ENCODE data around the gene GSX1.
"Not testable (repeated sequence)": the region's sequence is repeated elsewhere in the genome, so short reads cannot be mapped to it uniquely, and the experiment has no call there.

Gene GSX1

DNA sequence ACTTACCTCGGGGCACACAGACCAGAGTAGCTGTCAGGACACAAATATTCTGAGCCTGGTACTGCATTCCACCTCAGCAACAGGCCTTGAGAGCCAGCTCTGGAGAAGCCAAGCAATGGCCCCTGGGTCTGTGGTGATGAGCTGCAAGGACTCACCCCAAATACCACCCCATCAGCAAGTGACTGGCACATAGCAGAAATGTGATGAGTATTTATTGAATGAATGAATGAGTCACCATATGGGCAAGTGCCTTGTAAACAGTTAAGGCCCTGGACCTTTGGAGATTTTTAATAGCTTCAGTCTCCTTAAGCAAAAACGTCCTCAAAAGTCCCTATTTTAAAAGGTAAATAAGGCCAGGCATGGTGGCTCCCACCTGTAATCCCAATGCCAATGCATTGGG is 18.2 kb downstream of the GSX1 start:
- no peak for TF ChIP-seq EZH2phosphoT487 (IDR thresholded peaks at IDR 0.05; ENCODE audit: low read depth)
- TF ChIP-seq, protein P1, sequence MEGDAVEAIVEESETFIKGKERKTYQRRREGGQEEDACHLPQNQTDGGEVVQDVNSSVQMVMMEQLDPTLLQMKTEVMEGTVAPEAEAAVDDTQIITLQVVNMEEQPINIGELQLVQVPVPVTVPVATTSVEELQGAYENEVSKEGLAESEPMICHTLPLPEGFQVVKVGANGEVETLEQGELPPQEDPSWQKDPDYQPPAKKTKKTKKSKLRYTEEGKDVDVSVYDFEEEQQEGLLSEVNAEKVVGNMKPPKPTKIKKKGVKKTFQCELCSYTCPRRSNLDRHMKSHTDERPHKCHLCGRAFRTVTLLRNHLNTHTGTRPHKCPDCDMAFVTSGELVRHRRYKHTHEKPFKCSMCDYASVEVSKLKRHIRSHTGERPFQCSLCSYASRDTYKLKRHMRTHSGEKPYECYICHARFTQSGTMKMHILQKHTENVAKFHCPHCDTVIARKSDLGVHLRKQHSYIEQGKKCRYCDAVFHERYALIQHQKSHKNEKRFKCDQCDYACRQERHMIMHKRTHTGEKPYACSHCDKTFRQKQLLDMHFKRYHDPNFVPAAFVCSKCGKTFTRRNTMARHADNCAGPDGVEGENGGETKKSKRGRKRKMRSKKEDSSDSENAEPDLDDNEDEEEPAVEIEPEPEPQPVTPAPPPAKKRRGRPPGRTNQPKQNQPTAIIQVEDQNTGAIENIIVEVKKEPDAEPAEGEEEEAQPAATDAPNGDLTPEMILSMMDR (IDR thresholded peaks at IDR 0.05; ENCODE audit: low read depth, low read length): no peak
- Histone ChIP-seq H2AFZ (ENCODE audit: low read depth, low read length) (no peak overlapping the region), H4K20me1 (ENCODE audit: insufficient read depth, low read length) (no peaks in the 10 kb centered on the region), H3K27me3 (ENCODE audit: low read depth, low read length) (peaks cover 19% of the 10 kb centered on the region; the same call in 1 of the 2 replicates), H3K4me2 (ENCODE audit: low read length) (no peak overlapping the region), H3K4me1 (ENCODE audit: low read length) (no peaks in the 10 kb centered on the region), H3K79me2 (ENCODE audit: low read length) (no peaks in the 10 kb centered on the region), H3K36me3 (replicated peaks; ENCODE audit: low read depth, low read length) (no peaks in the 10 kb centered on the region), H3K9me3 (ENCODE audit: insufficient read depth, low read length) (no peaks in the 10 kb centered on the region), H3K9ac (ENCODE audit: low read length) (no peak overlapping the region), H3K27ac (ENCODE audit: low read length) (no peak overlapping the region), H3K4me3 (ENCODE audit: low read length) (no peak overlapping the region)

DNA sequence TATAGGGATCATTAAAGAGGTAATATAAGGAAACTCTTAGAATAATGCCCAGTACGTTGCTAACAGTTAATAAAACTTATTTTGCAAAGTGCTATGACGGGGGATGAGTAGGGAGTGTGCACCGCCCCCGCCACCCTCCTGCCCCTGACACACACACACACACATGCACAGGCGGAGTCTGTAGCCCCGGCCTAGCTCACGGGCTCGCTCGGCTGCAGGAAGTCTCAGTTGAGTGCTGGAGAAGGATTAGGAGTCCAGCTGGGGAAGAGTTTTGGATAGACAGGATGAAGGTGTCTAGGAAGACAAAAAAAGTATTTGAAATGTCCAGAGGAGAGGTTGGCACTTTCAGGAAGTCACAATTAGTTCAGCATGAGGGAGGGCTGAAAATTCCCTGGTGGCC is 21.5 kb downstream of the GSX1 start:
- TF ChIP-seq EZH2phosphoT487 (IDR thresholded peaks at IDR 0.05; ENCODE audit: low read depth): no peak
- TF ChIP-seq, protein P1 (IDR thresholded peaks at IDR 0.05; ENCODE audit: low read depth, low read length): no peak
- Histone ChIP-seq H3K27ac (ENCODE audit: low read length) (no peak overlapping the region), H3K27me3 (ENCODE audit: low read depth, low read length) (no peaks in the 10 kb centered on the region), H3K79me2 (ENCODE audit: low read length) (no peaks in the 10 kb centered on the region), H4K20me1 (ENCODE audit: insufficient read depth, low read length) (no peaks in the 10 kb centered on the region), H3K36me3 (replicated peaks; ENCODE audit: low read depth, low read length) (no peaks in the 10 kb centered on the region), H2AFZ (ENCODE audit: low read depth, low read length) (no peak overlapping the region), H3K4me1 (ENCODE audit: low read length) (no peaks in the 10 kb centered on the region), H3K4me3 (ENCODE audit: low read length) (no peak overlapping the region), H3K4me2 (ENCODE audit: low read length) (no peak overlapping the region), H3K9me3 (ENCODE audit: insufficient read depth, low read length) (no peaks in the 10 kb centered on the region), H3K9ac (ENCODE audit: low read length) (no peak overlapping the region)

DNA sequence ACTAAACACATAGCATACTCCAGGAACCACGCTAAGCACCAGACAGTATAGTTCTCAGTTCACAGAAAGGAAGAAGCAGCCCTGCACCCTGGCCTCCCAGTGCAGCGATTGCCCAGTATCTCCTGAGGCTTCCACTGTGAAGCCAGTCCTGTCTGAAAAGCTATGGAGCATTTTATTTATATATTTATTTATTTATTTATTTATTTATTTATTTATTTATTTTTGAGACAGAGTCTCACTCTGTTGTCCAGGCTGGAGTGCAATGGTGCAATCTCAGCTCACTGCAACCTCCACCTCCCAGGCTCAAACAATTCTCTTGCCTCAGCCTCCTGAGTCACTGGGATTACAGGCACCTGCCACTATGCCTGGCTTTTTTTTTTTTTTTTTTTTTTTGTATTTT is 25.5 kb downstream of the GSX1 start:
- H2AFZ ChIP-seq (ENCODE audit: low read depth, low read length); H3K27ac ChIP-seq (ENCODE audit: low read length); H3K36me3 ChIP-seq (replicated peaks; ENCODE audit: low read depth, low read length); H3K79me2 ChIP-seq (ENCODE audit: low read length); H3K9ac ChIP-seq (ENCODE audit: low read length); H3K4me2 ChIP-seq (ENCODE audit: low read length); H3K4me3 ChIP-seq (ENCODE audit: low read length); H4K20me1 ChIP-seq (ENCODE audit: insufficient read depth, low read length); H3K9me3 ChIP-seq (ENCODE audit: insufficient read depth, low read length); H3K4me1 ChIP-seq (ENCODE audit: low read length): not testable (repeated sequence)
- H3K27me3 ChIP-seq (ENCODE audit: low read depth, low read length): peaks cover 15% of the 10 kb centered on the region

DNA sequence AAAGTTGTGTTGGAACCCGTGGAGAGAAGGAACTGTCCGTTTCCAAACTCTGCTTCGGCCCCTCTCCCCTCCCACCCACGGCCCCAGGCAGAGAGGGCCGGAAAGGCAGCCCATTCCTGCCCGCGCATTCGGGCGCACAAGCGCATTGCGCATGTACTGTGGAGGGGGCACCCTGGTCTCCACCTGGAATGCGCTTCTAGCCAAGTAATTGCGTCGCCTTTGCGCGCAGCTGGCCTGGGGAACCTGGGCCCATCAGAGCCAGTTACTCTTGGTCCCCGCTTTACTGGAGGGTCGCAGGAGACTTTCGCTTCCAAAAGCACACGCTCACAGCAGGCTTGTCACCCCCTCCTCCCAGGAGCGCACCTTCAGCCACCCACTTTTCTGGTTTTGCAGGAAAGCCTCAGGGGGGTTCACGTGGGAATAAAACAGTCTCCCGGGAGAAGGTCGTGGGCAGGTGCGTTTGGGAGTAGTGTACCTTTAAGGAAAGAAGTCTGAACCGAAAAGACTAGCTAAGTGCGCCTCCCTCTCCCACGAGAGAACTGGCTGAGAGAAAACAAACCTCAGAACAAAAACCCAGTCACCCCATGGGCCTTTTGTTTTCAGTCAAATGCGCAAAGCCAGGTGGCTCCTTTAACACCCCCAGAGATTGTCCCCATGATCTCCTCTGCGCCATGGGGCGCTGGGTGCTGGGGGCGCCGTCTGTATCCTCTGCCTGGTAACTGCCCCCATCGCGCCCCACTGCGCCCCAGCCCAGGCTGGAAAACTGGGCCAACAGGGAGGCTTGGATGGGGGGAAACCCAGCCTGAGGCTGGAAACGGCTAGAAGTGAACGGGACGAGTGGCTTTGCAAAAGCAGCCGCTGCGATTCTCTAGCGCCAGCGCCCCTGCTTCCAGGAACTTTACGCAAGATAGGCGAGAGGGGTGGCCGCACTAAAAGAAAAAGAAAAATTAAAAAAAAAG is 28.5 kb downstream of the GSX1 start:
- H3K27ac ChIP-seq (ENCODE audit: low read length): no peak overlapping the region
- no peak overlapping the region for H3K9ac ChIP-seq (ENCODE audit: low read length)
- no peaks in the 10 kb centered on the region for H3K4me1 ChIP-seq (ENCODE audit: low read length)
- H3K4me3 ChIP-seq (ENCODE audit: low read length): no peak overlapping the region
- no peaks in the 10 kb centered on the region for H4K20me1 ChIP-seq (ENCODE audit: insufficient read depth, low read length)
- H3K36me3 ChIP-seq (replicated peaks; ENCODE audit: low read depth, low read length): no peaks in the 10 kb centered on the region
- H3K27me3 ChIP-seq (ENCODE audit: low read depth, low read length): peaks cover 29% of the 10 kb centered on the region
- no peaks in the 10 kb centered on the region for H3K9me3 ChIP-seq (ENCODE audit: insufficient read depth, low read length)
- TF ChIP-seq, protein P1 (IDR thresholded peaks at IDR 0.05; ENCODE audit: low read depth, low read length): no peak
- no peak for TF ChIP-seq EZH2phosphoT487 (IDR thresholded peaks at IDR 0.05; ENCODE audit: low read depth)
- H2AFZ ChIP-seq (ENCODE audit: low read depth, low read length): no peak overlapping the region
- H3K79me2 ChIP-seq (ENCODE audit: low read length): no peaks in the 10 kb centered on the region
- H3K4me2 ChIP-seq (ENCODE audit: low read length): no peak overlapping the region

Data from OCI-LY3 (cell line).